Calu3 (cell line): ENCODE results near the gene DAAM2. TPM values are rescaled to one million over a fixed set of nuclear protein-coding genes. Genes with fewer than 3 reads are reported as not detected.

Source experiments
- BruUV-seq: library from RNA; stranded (reverse); fragments of 400-500 nt; replicated peaks from 2 replicates; lab custom pipeline; 2021; lab: Mats Ljungman, UMichigan
- CTCF ChIA-PET: fragments of 300-600 bp; sonication (Branson Sonifier 250); formaldehyde crosslinking; loops from one replicate; lab custom pipeline; 2022; ENCODE audit warnings: antibody characterized with exemption; lab: Charles Lee
- DNase-seq: peaks from one replicate; pipeline ENCODE4 v3.0.0; 2022
- H3K27ac Mint-ChIP-seq: one replicate; pipeline ENCODE4 v1.8.0; 2022; ENCODE audit warnings: mixed read lengths; ENCODE audit not compliant: unreplicated experiment
- H3K27me3 Mint-ChIP-seq: one replicate; pipeline ENCODE4 v1.8.0; 2022; ENCODE audit warnings: mixed read lengths; ENCODE audit not compliant: unreplicated experiment
- H3K36me3 Mint-ChIP-seq: one replicate; pipeline ENCODE4 v1.8.0; 2022; ENCODE audit warnings: mild to moderate bottlenecking, moderate library complexity, mixed read lengths; ENCODE audit not compliant: insufficient read depth, unreplicated experiment
- H3K4me1 Mint-ChIP-seq: one replicate; pipeline ENCODE4 v1.8.0; 2022; ENCODE audit warnings: mild to moderate bottlenecking, low read depth, mixed read lengths; ENCODE audit not compliant: unreplicated experiment
- H3K4me3 Mint-ChIP-seq: one replicate; pipeline ENCODE4 v1.8.0; 2022; ENCODE audit warnings: mild to moderate bottlenecking, low read depth, moderate library complexity, mixed read lengths; ENCODE audit not compliant: unreplicated experiment
- H3K9me3 Mint-ChIP-seq: one replicate; pipeline ENCODE4 v1.8.0; 2022; ENCODE audit warnings: low read depth, mixed read lengths; ENCODE audit not compliant: unreplicated experiment
- CTCF ChIP-seq: fragments of 200-600 bp; IDR thresholded peaks from one replicate; pipeline ENCODE4 v1.8.0; 2022; ENCODE audit warnings: antibody characterized with exemption; ENCODE audit not compliant: unreplicated experiment
- intact Hi-C: fragments of 100-400 bp; cut with micrococcal nuclease; formaldehyde crosslinking; loops from one replicate; pipeline ENCODE4 v1.10.0; 2022; ENCODE audit not compliant: unreplicated experiment
- total RNA-seq: library from RNA; stranded (reverse); gene quantifications from 2 replicates; pipeline ENCODE4 v1.2.3, GENCODE V29; 2022

DAAM2 gene
- total RNA-seq, 1 experiment from 2014 or later: not detected

- Mint-ChIP-seq H3K4me3 (no peak overlapping the region), H3K27ac (no peak overlapping the region), H3K9me3 (no peaks in the 10 kb centered on the region), H3K36me3 (no peaks in the 10 kb centered on the region), H3K4me1 (no peaks in the 10 kb centered on the region), H3K27me3 (peaks cover 37% of the 10 kb centered on the region)
- CTCF ChIA-PET: no interaction called here
- intact Hi-C loops: no loop called here
- TF ChIP-seq CTCF: no peak
- no peak for DNase-seq
- no TSS peak for BruUV-seq
Measured at GRCh38 chr6:39821046-39821740, 29.0 kb downstream of the DAAM2 start.

DNA sequence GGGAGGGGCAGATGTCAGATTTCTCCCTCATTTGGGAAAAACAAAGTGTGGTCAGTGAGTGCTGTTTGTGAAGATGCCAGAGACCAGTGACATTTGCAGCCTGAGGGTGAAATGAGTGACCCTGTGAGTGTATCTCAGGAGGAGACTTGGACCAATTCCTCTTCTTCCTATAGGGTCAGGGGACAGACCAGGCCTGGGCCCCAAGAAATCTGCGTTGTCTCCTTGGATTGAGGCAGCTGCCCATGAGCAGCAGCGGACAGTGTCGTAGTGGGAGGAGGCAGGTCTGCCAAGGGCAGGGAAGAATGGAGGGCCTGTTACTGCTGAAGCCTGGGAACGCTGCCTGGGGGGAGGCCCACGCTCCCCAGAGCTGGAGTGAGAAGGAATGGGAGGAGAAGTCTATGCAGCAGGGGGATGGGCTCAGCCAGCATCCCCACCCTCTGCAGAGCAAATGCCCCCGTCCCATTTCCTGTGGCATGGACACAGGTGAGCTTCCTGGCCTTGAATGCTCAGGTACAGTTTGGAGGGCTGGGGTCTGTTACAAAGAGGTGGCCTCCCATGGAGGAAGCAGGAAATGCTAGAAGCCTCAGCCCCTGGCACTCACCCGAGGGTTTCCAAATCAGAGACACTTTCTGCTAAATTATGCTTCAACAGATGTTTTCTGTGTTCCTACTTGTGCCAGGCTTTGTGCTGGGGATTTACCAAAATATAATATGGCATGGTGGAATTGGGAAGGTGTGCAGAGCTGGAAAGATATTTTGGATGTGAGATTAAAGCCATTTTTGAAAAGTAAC, 29.8 kb downstream of the DAAM2 start:
- Mint-ChIP-seq H3K36me3 (no peaks in the 10 kb centered on the region), H3K27ac (no peak overlapping the region), H3K9me3 (no peaks in the 10 kb centered on the region), H3K4me3 (no peak overlapping the region), H3K4me1 (no peaks in the 10 kb centered on the region), H3K27me3 (peaks cover 43% of the 10 kb centered on the region)
- TF ChIP-seq CTCF: no peak
- intact Hi-C loops: no loop called here
- no peak for DNase-seq
- CTCF ChIA-PET: no interaction called here
- no TSS peak for BruUV-seq

GRCh38 chr6:39822846-39823815, 31.0 kb downstream of the DAAM2 start:
- Mint-ChIP-seq H3K36me3 (no peaks in the 10 kb centered on the region), H3K4me1 (no peaks in the 10 kb centered on the region), H3K9me3 (no peaks in the 10 kb centered on the region), H3K27ac (no peak overlapping the region), H3K27me3 (peaks cover 55% of the 10 kb centered on the region), H3K4me3 (no peak overlapping the region)
- no peak for DNase-seq
- CTCF ChIA-PET: no interaction called here
- TF ChIP-seq CTCF: no peak
- intact Hi-C loops: no loop called here
- no TSS peak for BruUV-seq
